Liver (tissue), 9 donors: Measurements from ENCODE around the gene XKR3. TPM values are rescaled to one million over a fixed set of nuclear protein-coding genes. Genes with fewer than 3 reads are reported as not detected.

Source experiments
- DNase-seq: peaks from one replicate; pipeline ENCODE4 v3.0.0-alpha.2; 2017; ENCODE audit warnings: low spot score
- H3K27ac ChIP-seq, 2 donors: one replicate each; pipeline ENCODE4 v1.7.0; 2013; ENCODE audit warnings: inconsistent platforms in 2 of 2, low read length in 2 of 2, control low read depth in 1 of 2, low read depth in 1 of 2, mild to moderate bottlenecking in 1 of 2
- H3K27me3 ChIP-seq, 4 donors: one replicate each; pipeline versions ENCODE4 v1.6.1 to v1.7.0; 2013; ENCODE audit warnings: low read length in 3 of 4, inconsistent platforms in 1 of 4, mild to moderate bottlenecking in 1 of 4, moderate library complexity in 1 of 4; ENCODE audit not compliant: control insufficient read depth in 4 of 4, insufficient read depth in 4 of 4
- H3K36me3 ChIP-seq, 4 donors: one replicate each; pipeline versions ENCODE4 v1.6.1 to v1.7.0; 2013; ENCODE audit warnings: low read length in 3 of 4, mild to moderate bottlenecking in 3 of 4, low read depth in 1 of 4, moderate library complexity in 1 of 4; ENCODE audit not compliant: control insufficient read depth in 4 of 4, insufficient read depth in 3 of 4
- H3K4me1 ChIP-seq, 4 donors: one replicate each; pipeline versions ENCODE4 v1.6.1 to v1.7.0; 2013; ENCODE audit warnings: low read length in 3 of 4, mild to moderate bottlenecking in 3 of 4, moderate library complexity in 1 of 4; ENCODE audit not compliant: control insufficient read depth in 4 of 4, insufficient read depth in 4 of 4
- H3K4me3 ChIP-seq, 3 donors: one replicate each; pipeline versions ENCODE4 v1.6.1 to v1.7.0; 2013; ENCODE audit warnings: low read length in 3 of 3, control low read depth in 1 of 3, low read depth in 1 of 3, mild to moderate bottlenecking in 1 of 3
- H3K9ac ChIP-seq, 2 donors: one replicate each; pipeline ENCODE4 v1.7.0; 2013; ENCODE audit warnings: low read length in 2 of 2, mild to moderate bottlenecking in 2 of 2, moderate library complexity in 2 of 2, control low read depth in 1 of 2, low read depth in 1 of 2
- H3K9me3 ChIP-seq, 4 donors: one replicate each; pipeline versions ENCODE4 v1.6.1 to v1.7.0; 2013; ENCODE audit warnings: low read length in 3 of 4; ENCODE audit not compliant: control insufficient read depth in 4 of 4
- ATF3 ChIP-seq: IDR thresholded peaks from 2 replicates; pipeline ENCODE4 v1.6.1; 2016; ENCODE audit warnings: antibody characterized with exemption
- CTCF ChIP-seq: fragments of 150-350 bp; IDR thresholded peaks from 2 replicates; pipeline ENCODE4 v1.5.1; 2017; ENCODE audit warnings: improper control_type of control experiment, low read depth, low read length; ENCODE audit not compliant: missing input control
- EGR1 ChIP-seq, 2 donors: IDR thresholded peaks; 2 replicates each; pipeline ENCODE4 v1.6.1; 2016 to 2018; ENCODE audit warnings: antibody characterized with exemption in 2 of 2, low read depth in 2 of 2
- FOXA1 ChIP-seq: IDR thresholded peaks from 2 replicates; pipeline ENCODE4 v1.6.1; 2016; ENCODE audit warnings: antibody characterized with exemption
- FOXA2 ChIP-seq: IDR thresholded peaks from 2 replicates; pipeline ENCODE4 v1.6.1; 2016; ENCODE audit warnings: antibody characterized with exemption
- GABPA ChIP-seq, 2 donors: IDR thresholded peaks in 1 of 2; conservative IDR thresholded peaks in 1 of 2; 2 replicates each; pipeline ENCODE4 v1.6.1; 2016; ENCODE audit warnings: antibody characterized with exemption in 2 of 2, mild to moderate bottlenecking in 1 of 2, moderate library complexity in 1 of 2
- HNF4A ChIP-seq, 2 donors: conservative IDR thresholded peaks; 2 replicates each; pipeline ENCODE4 v1.6.1; 2016; ENCODE audit warnings: antibody characterized with exemption in 2 of 2, mild to moderate bottlenecking in 2 of 2
- HNF4G ChIP-seq: IDR thresholded peaks from 2 replicates; pipeline ENCODE4 v1.6.1; 2016; ENCODE audit warnings: antibody characterized with exemption
- JUND ChIP-seq, 2 donors: IDR thresholded peaks; 2 replicates each; pipeline ENCODE4 v1.6.1; 2016; ENCODE audit warnings: antibody characterized with exemption in 2 of 2
- MAX ChIP-seq: IDR thresholded peaks from 2 replicates; pipeline ENCODE4 v1.6.1; 2016; ENCODE audit warnings: antibody characterized with exemption
- NR2F2 ChIP-seq: IDR thresholded peaks from 2 replicates; pipeline ENCODE4 v1.6.1; 2016; ENCODE audit warnings: antibody characterized with exemption
- RAD21 ChIP-seq, 2 donors: IDR thresholded peaks; 2 replicates each; pipeline ENCODE4 v1.6.1; 2016; ENCODE audit warnings: antibody characterized with exemption in 2 of 2, mild to moderate bottlenecking in 2 of 2
- REST ChIP-seq: IDR thresholded peaks from 2 replicates; pipeline ENCODE4 v1.6.1; 2016; ENCODE audit warnings: antibody characterized with exemption, mild to moderate bottlenecking
- RXRA ChIP-seq, 2 donors: IDR thresholded peaks; 2 replicates each; pipeline ENCODE4 v1.6.1; 2017 to 2018; ENCODE audit warnings: antibody characterized with exemption in 2 of 2, mild to moderate bottlenecking in 1 of 2
- SP1 ChIP-seq: IDR thresholded peaks from 2 replicates; pipeline ENCODE4 v1.6.1; 2018; ENCODE audit warnings: antibody characterized with exemption, mild to moderate bottlenecking
- TAF1 ChIP-seq: conservative IDR thresholded peaks from 2 replicates; pipeline ENCODE4 v1.6.1; 2016; ENCODE audit warnings: antibody characterized with exemption, mild to moderate bottlenecking
- YY1 ChIP-seq: IDR thresholded peaks from 2 replicates; pipeline ENCODE4 v1.6.1; 2016; ENCODE audit warnings: antibody characterized with exemption, mild to moderate bottlenecking
- ZBTB33 ChIP-seq: IDR thresholded peaks from 2 replicates; pipeline ENCODE4 v1.6.1; 2016; ENCODE audit warnings: antibody characterized with exemption
- WGBS: extraction: QIAGEN DNeasy Blood & Tissue Kit; methylation state at CpG from one replicate; pipeline ENCODE4 v1.1.7; 2013; 5-methylcytosine and 5-hydroxymethylcytosine counted together
- polyA plus RNA-seq, 2 donors: library from polyadenylated mRNA; stranded (reverse) in 1 of 2; unstranded in 1 of 2; fragments of 200-250 nt in 1 of 2; fragments of >200 nt in 1 of 2; fragmentation: Nextera tagmentation in 1 of 2; extraction: Ambion mirVana in 1 of 2; gene quantifications; one replicate each; pipeline versions ENCODE4 v1.2.1 to v1.2.3, GENCODE V29; 2013 to 2015
- total RNA-seq, 2 donors: library from RNA; depleted of rRNA; stranded (reverse); fragments of >200 nt; gene quantifications; one replicate each; pipeline ENCODE4 v1.2.3, GENCODE V29; 2014
- donor health status: healthy.
- donor health status: healthy.
- donor health status: healthy.
- donor health status: healthy.
- donor health status: healthy.

XKR3 gene
- total and polyA plus RNA-seq, 4 donors, result not detected

GRCh38 chr22:16818538-16818937 lies 6.7 kb downstream of the XKR3 start:
- peaks cover 0 to 4% (median 0%) of the 10 kb centered on the region in 4 donors for H3K9me3 ChIP-seq
- TF ChIP-seq HNF4A (conservative IDR thresholded peaks at IDR 0.05) (no peak), FOXA1 (no peak), TAF1 (no peak), EGR1 (IDR thresholded peaks at IDR 0.05; ENCODE audit: low read depth in 2 of 2) (no peak), YY1 (no peak), FOXA2 (no peak), RAD21 (IDR thresholded peaks at IDR 0.05) (no peak), NR2F2 (no peak), REST (no peak), GABPA (IDR thresholded peaks at IDR 0.05 in 1 of 2, conservative IDR thresholded peaks at IDR 0.05 in 1 of 2) (no peak), SP1 (no peak), ATF3 (no peak), ZBTB33 (no peak), JUND (IDR thresholded peaks at IDR 0.05) (no peak), HNF4G (no peak), RXRA (IDR thresholded peaks at IDR 0.05) (no peak), MAX (no peak), CTCF (no peak)
- no peak overlapping the region for H3K9ac ChIP-seq
- no peak for DNase-seq
- no peaks in the 10 kb centered on the region for H3K4me1 ChIP-seq
- no peak overlapping the region for H3K4me3 ChIP-seq
- H3K36me3 ChIP-seq, result no peaks in the 10 kb centered on the region
- H3K27ac ChIP-seq, result no peak overlapping the region
- peaks cover 0 to 10% (median 1%) of the 10 kb centered on the region in 4 donors for H3K27me3 ChIP-seq
- WGBS, result 53% methylated on average over 2 of the region's 2 CpGs
